CD4-positive, alpha-beta T cell treated with Interleukin-17A for 1 hour (primary cell): Measurements from ENCODE around the gene FAM163A.

Experiments used
- DNase-seq: peaks from one replicate; pipeline ENCODE4 v3.0.0-alpha.2; 2020

Gene FAM163A

GRCh38 chr1:179753061-179753460 is 10.0 kb downstream of the FAM163A start:
- no peak for DNase-seq

DNA sequence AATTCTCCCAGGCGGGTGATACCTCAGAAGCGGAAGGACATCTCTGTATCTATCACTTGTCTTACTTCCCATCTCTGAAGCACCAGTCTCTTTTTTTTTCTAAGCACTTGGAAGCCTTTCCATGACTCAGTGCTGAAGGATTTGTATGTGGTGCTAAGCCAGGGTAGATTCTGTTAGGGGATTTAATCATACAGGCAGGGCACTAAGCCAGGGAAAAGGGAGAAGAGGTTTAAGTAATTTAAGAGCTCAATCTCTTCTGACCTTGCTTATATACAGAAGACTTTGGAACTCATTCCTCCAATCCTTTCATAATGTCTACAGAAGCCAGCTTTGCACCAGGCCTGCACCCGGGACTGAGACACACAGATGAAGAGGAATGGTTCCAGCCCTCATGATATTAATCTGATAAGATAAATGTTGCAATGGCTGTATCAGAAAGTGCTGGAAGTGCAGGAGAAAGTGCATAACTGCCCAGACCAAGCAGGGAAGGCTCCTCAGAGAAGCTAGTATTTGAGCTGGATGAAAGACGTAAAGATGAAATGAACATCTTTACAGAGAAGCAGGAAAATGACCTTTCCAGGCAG is 11.0 kb downstream of the FAM163A start:
- no peak for DNase-seq

- DNase-seq, result no peak
These were observed 14.8 kb downstream of the FAM163A start for GRCh38 chr1:179757933-179758332.

GRCh38 chr1:179760521-179760920 is 17.4 kb downstream of the FAM163A start:
- DNase-seq, result no peak

GRCh38 chr1:179761296-179761695 is 18.2 kb downstream of the FAM163A start:
- no peak for DNase-seq

- DNase-seq, result no peak
These were observed 19.0 kb downstream of the FAM163A start for GRCh38 chr1:179761846-179762640.

- DNase-seq, result no peak
These were observed 24.1 kb downstream of the FAM163A start for GRCh38 chr1:179767177-179767581.

GRCh38 chr1:179767996-179768395 is 24.9 kb downstream of the FAM163A start:
- DNase-seq, result no peak

DNA sequence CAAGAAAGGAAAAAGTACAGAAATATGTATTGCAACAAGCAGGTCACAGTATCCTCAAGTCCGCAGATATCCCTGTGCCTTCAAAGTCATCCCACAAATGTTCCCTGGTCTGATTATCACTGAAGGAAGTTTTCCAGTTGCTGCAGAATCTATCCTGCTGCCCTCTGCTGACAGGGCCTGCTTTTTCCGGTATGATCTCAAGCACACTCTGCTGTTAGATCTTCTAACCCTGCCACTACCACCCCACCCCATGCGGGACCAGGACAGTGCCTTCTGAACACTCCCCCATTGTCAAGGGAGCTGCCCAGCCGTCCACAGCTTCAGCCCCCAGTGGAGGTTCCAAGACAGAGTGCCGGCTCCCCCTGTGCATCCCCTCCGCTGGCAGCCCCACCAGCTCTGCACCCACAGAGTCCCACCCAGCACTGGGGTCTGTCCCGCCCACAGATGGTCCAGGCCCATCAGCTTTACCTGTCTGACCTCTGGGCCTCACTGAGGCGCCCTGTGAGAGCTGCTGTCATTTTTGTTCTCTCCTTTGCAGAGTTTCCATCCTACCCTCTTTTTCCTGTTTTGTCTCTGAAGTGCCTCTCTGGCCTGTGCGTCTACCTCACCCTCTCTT is 27.9 kb downstream of the FAM163A start:
- DNase-seq, result no peak

- no peak for DNase-seq
These were observed 30.2 kb downstream of the FAM163A start for GRCh38 chr1:179773264-179773663.

- no peak for DNase-seq
These were observed 30.9 kb downstream of the FAM163A start for GRCh38 chr1:179774000-179774399.

GRCh38 chr1:179774566-179774965 is 31.5 kb downstream of the FAM163A start:
- DNase-seq, result no peak

- DNase-seq, result no peak
These were observed 31.9 kb downstream of the FAM163A start for GRCh38 chr1:179775009-179775408.

- no peak for DNase-seq
These were observed 33.7 kb downstream of the FAM163A start for GRCh38 chr1:179776831-179777230.

GRCh38 chr1:179777731-179778130 is 34.6 kb downstream of the FAM163A start:
- no peak for DNase-seq

GRCh38 chr1:179779645-179780272 is 36.7 kb downstream of the FAM163A start:
- no peak for DNase-seq

GRCh38 chr1:179781962-179782361 is 38.9 kb downstream of the FAM163A start:
- no peak for DNase-seq

GRCh38 chr1:179785031-179785431 is 41.9 kb downstream of the FAM163A start:
- DNase-seq, result no peak

DNA sequence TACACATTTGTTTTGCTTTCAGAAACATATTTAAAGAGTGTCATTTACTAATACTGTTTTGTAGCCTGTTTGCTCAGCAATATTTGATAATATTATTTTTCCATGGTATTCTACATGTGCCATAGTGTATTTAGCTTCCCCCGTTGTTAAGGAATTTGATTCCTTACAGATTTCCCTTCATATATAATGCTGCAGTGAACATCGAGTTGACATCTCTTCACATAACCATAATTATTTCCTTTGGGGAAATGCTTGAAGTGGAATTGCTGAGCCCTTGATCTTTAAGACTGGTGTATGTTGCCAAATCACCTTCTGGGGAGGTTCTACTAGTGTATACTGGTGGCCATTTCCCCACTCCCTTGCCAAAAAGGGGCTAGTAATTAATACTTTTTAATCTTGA is 42.6 kb downstream of the FAM163A start:
- DNase-seq, result no peak

DNA sequence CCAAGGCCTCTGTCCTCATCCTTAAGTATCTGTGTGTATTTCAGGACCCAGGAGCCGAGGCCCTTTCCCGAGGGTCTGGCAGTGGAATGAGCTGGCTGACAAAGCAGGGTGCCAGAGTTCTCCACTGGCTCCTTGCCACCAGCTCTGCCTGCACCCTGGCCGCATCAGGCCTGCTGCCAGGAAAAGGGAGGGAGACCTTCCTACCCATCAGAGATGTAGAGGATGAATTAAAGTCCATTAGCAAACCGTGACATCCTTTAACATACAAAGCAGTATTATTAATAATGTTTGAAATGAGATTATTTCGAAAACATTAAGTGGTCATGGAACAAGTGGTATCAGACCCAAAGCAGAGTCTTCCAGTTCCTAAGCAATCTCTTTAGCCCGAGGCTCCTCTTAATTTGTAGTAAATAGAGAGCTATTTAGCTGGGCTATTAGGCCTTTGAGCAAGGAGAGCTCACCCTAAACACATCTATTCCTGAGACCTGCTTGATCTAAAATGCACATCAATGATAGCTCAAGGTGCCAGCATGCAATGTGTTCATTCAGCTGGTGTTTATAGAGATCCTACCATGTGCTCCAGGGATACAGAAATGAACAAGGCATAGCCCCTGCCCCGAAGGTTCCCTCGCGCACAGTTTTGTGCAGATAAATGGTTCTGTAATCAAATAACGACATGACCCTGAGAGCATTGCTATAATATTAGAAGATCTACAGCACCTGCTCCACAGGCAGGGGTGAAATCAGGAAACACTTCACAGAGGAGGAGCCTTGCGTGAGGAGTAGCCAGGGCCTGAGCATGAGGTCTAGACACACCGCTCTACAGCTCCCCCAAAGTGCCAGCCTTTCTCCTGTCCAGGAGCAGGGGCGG is 44.0 kb downstream of the FAM163A start:
- no peak for DNase-seq

DNA sequence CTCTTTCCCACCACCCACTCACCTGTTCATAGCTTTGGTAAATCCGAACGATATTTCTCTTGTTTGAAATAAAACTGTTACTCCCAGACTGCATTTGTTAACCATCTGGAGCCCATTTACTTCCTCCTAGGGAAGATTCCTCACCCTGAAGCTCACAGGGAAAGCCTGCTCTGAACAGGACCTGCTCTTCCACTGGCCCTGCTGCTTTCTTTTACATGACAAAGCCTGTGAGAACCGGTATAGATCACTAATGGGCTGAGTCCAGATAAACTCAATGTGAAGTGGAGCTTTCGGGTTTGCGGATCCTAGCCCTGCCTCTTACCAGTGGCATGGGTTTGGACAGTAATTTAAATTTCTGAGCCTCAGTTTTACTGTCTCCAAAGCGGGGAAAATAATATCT is 45.2 kb downstream of the FAM163A start:
- DNase-seq, result no peak

- no peak for DNase-seq
These were observed 50.2 kb downstream of the FAM163A start for GRCh38 chr1:179793281-179793680.

GRCh38 chr1:179794146-179794545 is 51.1 kb downstream of the FAM163A start:
- no peak for DNase-seq
